CD14-positive monocyte (primary cell): Measurements from ENCODE around the gene KIAA0232. TPM values are rescaled to one million over a fixed set of nuclear protein-coding genes. Genes with fewer than 3 reads are reported as not detected.

Experiments
- DNase-seq, 3 donors: peaks; one replicate each; pipeline ENCODE4 v3.0.0-alpha.2; 2011 to 2022
- H2AFZ ChIP-seq: 2 replicates; pipeline ENCODE4 v1.6.0; 2012; ENCODE audit warnings: mild to moderate bottlenecking, low read depth, low read length, inconsistent platforms; ENCODE audit not compliant: insufficient read depth, poor library complexity, severe bottlenecking
- H3K27ac ChIP-seq, 2 donors: 1 replicate in 1 of 2; 2 replicates in 1 of 2; pipeline ENCODE4 v1.5.1; 2012 to 2013; ENCODE audit warnings: low read length in 2 of 2, control low read depth in 1 of 2, inconsistent platforms in 1 of 2, low read depth in 1 of 2, mild to moderate bottlenecking in 1 of 2
- H3K27me3 ChIP-seq, 2 donors: one replicate each; pipeline versions ENCODE4 v1.6.0 to v1.6.1; 2011 to 2013; ENCODE audit warnings: low read length in 2 of 2; ENCODE audit not compliant: control insufficient read depth in 2 of 2, insufficient read depth in 2 of 2
- H3K36me3 ChIP-seq, 2 donors: replicated peaks in 1 of 2; 1 replicate in 1 of 2; 2 replicates in 1 of 2; pipeline versions ENCODE4 v1.5.1 to v1.6.1; 2012 to 2013; ENCODE audit warnings: low read length in 2 of 2, control low read depth in 1 of 2, inconsistent platforms in 1 of 2, mild to moderate bottlenecking in 1 of 2; ENCODE audit not compliant: insufficient read depth in 2 of 2, control insufficient read depth in 1 of 2
- H3K4me1 ChIP-seq, 2 donors: 1 replicate in 1 of 2; 2 replicates in 1 of 2; pipeline versions ENCODE4 v1.5.1 to v1.6.1; 2012 to 2013; ENCODE audit warnings: low read length in 2 of 2, control low read depth in 1 of 2, inconsistent platforms in 1 of 2, mild to moderate bottlenecking in 1 of 2, moderate library complexity in 1 of 2; ENCODE audit not compliant: insufficient read depth in 2 of 2, control insufficient read depth in 1 of 2
- H3K4me2 ChIP-seq: replicated peaks from 2 replicates; pipeline ENCODE3; 2012; ENCODE audit warnings: low read length, moderate library complexity, mild to moderate bottlenecking; ENCODE audit not compliant: poor library complexity, severe bottlenecking; ENCODE audit errors: extremely low read depth
- H3K4me3 ChIP-seq, 3 experiments: fragments of 200-600 bp in 1 of 3; sonication (generic) in 1 of 3; replicated peaks in 1 of 3; 1 replicate in 2 of 3; 2 replicates in 1 of 3; pipeline ENCODE4 v1.5.1; 2011 to 2013; ENCODE audit warnings: low read length in 3 of 3, mild to moderate bottlenecking in 3 of 3, control low read depth in 2 of 3, low read depth in 2 of 3, inconsistent platforms in 1 of 3, moderate library complexity in 1 of 3
- H3K79me2 ChIP-seq: 2 replicates; pipeline ENCODE4 v1.6.0; 2012; ENCODE audit warnings: mild to moderate bottlenecking, control low read depth, inconsistent platforms, low read length, moderate library complexity; ENCODE audit not compliant: insufficient read depth
- H3K9ac ChIP-seq: 2 replicates; pipeline ENCODE4 v1.6.0; 2017; ENCODE audit warnings: low read length, mild to moderate bottlenecking; ENCODE audit not compliant: insufficient read depth, poor library complexity, severe bottlenecking
- H3K9me3 ChIP-seq, 2 donors: replicated peaks in 1 of 2; 1 replicate in 1 of 2; 2 replicates in 1 of 2; pipeline versions ENCODE4 v1.5.1 to v1.6.1; 2012 to 2013; ENCODE audit warnings: low read length in 2 of 2, control low read depth in 1 of 2; ENCODE audit not compliant: control insufficient read depth in 1 of 2, insufficient read depth in 1 of 2
- H4K20me1 ChIP-seq: 2 replicates; pipeline ENCODE4 v1.6.0; 2012; ENCODE audit warnings: mild to moderate bottlenecking, low read length, control low read depth, moderate library complexity; ENCODE audit not compliant: insufficient read depth
- H3K27ac Mint-ChIP-seq, 7 donors: one replicate each; pipeline ENCODE4 v1.8.0; 2020; ENCODE audit warnings: mild to moderate bottlenecking in 7 of 7, mixed read lengths in 7 of 7, moderate library complexity in 6 of 7, inconsistent platforms in 2 of 7
- H3K27me3 Mint-ChIP-seq, 3 donors: one replicate each; pipeline ENCODE4 v1.8.0; 2021 to 2022; ENCODE audit warnings: low read depth in 3 of 3, mild to moderate bottlenecking in 3 of 3, mixed read lengths in 3 of 3, moderate library complexity in 3 of 3, inconsistent platforms in 1 of 3
- H3K36me3 Mint-ChIP-seq, 2 donors: one replicate each; pipeline ENCODE4 v1.8.0; 2020; ENCODE audit warnings: mixed read lengths in 2 of 2, inconsistent platforms in 1 of 2, mild to moderate bottlenecking in 1 of 2
- H3K4me1 Mint-ChIP-seq: one replicate; pipeline ENCODE4 v1.8.0; 2020; ENCODE audit warnings: mild to moderate bottlenecking, mixed read lengths
- H3K4me3 Mint-ChIP-seq, 2 donors: one replicate each; pipeline ENCODE4 v1.8.0; 2020; ENCODE audit warnings: mild to moderate bottlenecking in 2 of 2, mixed read lengths in 2 of 2, moderate library complexity in 1 of 2
- H3K9me3 Mint-ChIP-seq, 7 donors: one replicate each; pipeline ENCODE4 v1.8.0; 2020 to 2022; ENCODE audit warnings: mixed read lengths in 7 of 7, mild to moderate bottlenecking in 6 of 7, moderate library complexity in 6 of 7, inconsistent platforms in 2 of 7
- WGBS: methylation state at CpG from one replicate; pipeline ENCODE4 v1.1.5; 2013; ENCODE audit warnings: missing lambda C conversion rate; ENCODE audit not compliant: insufficient coverage; 5-methylcytosine and 5-hydroxymethylcytosine counted together
- intact Hi-C, 2 donors: fragments of 100-400 bp; cut with micrococcal nuclease; formaldehyde crosslinking; loops; one replicate each; pipeline versions ENCODE4 v1.15.0 to v1.15.1; 2023
- polyA plus RNA-seq, 3 donors: library from polyadenylated mRNA; depleted of rRNA in 1 of 3; unstranded in 2 of 3; stranded (reverse) in 1 of 3; fragments of 300-500 nt in 2 of 3; fragments of >200 nt in 1 of 3; fragmentation: Illumina TruSeq in 2 of 3; gene quantifications; 1 replicate in 2 of 3; 2 replicates in 1 of 3; pipeline ENCODE4 v1.2.3, GENCODE V29; 2012 to 2021
- TF ChIP-seq, protein P1 (sequence below): fragments of 200-600 bp; IDR thresholded peaks from one replicate; pipeline ENCODE4 v1.8.0; 2022; ENCODE audit warnings: antibody characterized with exemption, mild to moderate bottlenecking

Gene KIAA0232
- polyA plus RNA-seq, 3 donors = 12.3 to 27.3 (median 20.6) TPM

GRCh38 chr4:6917461-6918271, 135.1 kb downstream of the KIAA0232 start:
- H3K27me3 Mint-ChIP-seq = peaks cover 0 to 2% (median 2%) of the 10 kb centered on the region in 3 donors
- intact Hi-C loops = loop anchor here (10.0 kb wide), 2 partner anchors 127 to 147 kb away; partner anchors contain the start of genes GRPEL1 (in 1 of the 2) and TADA2B (in 1 of the 2)
- H3K4me2 ChIP-seq = peak overlapping the region; percentile 69
- peak overlapping the region; percentile 40 to 83 for H3K4me3 Mint-ChIP-seq
- TF ChIP-seq, protein P1, sequence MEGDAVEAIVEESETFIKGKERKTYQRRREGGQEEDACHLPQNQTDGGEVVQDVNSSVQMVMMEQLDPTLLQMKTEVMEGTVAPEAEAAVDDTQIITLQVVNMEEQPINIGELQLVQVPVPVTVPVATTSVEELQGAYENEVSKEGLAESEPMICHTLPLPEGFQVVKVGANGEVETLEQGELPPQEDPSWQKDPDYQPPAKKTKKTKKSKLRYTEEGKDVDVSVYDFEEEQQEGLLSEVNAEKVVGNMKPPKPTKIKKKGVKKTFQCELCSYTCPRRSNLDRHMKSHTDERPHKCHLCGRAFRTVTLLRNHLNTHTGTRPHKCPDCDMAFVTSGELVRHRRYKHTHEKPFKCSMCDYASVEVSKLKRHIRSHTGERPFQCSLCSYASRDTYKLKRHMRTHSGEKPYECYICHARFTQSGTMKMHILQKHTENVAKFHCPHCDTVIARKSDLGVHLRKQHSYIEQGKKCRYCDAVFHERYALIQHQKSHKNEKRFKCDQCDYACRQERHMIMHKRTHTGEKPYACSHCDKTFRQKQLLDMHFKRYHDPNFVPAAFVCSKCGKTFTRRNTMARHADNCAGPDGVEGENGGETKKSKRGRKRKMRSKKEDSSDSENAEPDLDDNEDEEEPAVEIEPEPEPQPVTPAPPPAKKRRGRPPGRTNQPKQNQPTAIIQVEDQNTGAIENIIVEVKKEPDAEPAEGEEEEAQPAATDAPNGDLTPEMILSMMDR = peak; percentile 87
- H3K36me3 Mint-ChIP-seq = peaks cover 11 to 23% of the 10 kb centered on the region in 2 donors
- H3K27me3 ChIP-seq = no peaks in the 10 kb centered on the region
- peaks cover 95% of the 10 kb centered on the region for H4K20me1 ChIP-seq
- peaks cover 95% of the 10 kb centered on the region for H3K79me2 ChIP-seq
- H3K9me3 Mint-ChIP-seq = no peaks in the 10 kb centered on the region
- H3K9ac ChIP-seq = peak overlapping the region; percentile 17
- H3K4me1 ChIP-seq = peaks cover 53 to 59% of the 10 kb centered on the region in 2 donors
- H2AFZ ChIP-seq = no peak overlapping the region
- peaks cover 3 to 9% of the 10 kb centered on the region in 2 donors for H3K36me3 ChIP-seq
- peaks cover 74% of the 10 kb centered on the region for H3K4me1 Mint-ChIP-seq
- peak overlapping the region in 1 of 3 experiments; percentile 55 for H3K4me3 ChIP-seq
- DNase-seq = peak; percentile 81 to 93 (median 90)
- peak overlapping the region; percentile 48 to 77 for H3K27ac ChIP-seq
- H3K27ac Mint-ChIP-seq = peak overlapping the region; percentile 89 to 95 (median 93)
- WGBS = 52% methylated on average over 4 of the region's 18 CpGs
- H3K9me3 ChIP-seq = no peaks in the 10 kb centered on the region

- Mint-ChIP-seq H3K4me1 (peaks cover 70% of the 10 kb centered on the region), H3K4me3 (peak overlapping the region; percentile 40 to 83), H3K27me3 (peaks cover 0 to 2% (median 2%) of the 10 kb centered on the region in 3 donors), H3K27ac (peak overlapping the region; percentile 89 to 95 (median 93)), H3K9me3 (no peaks in the 10 kb centered on the region), H3K36me3 (peaks cover 15 to 30% of the 10 kb centered on the region in 2 donors)
- Histone ChIP-seq H3K79me2 (peaks cover 95% of the 10 kb centered on the region), H3K36me3 (peaks cover 6 to 16% of the 10 kb centered on the region in 2 donors), H3K4me2 (peak overlapping the region; percentile 69), H3K4me1 (peaks cover 51 to 54% of the 10 kb centered on the region in 2 donors), H3K27ac (peak overlapping the region; percentile 48 to 77), H3K9ac (no peak overlapping the region), H3K9me3 (no peaks in the 10 kb centered on the region), H3K27me3 (no peaks in the 10 kb centered on the region), H4K20me1 (peaks cover 95% of the 10 kb centered on the region), H3K4me3 (peak overlapping the region in 1 of 3 experiments; percentile 55), H2AFZ (no peak overlapping the region)
- peak in 2 of 3 donors; percentile 49 to 72 for DNase-seq
- TF ChIP-seq, protein P1 = no peak
- WGBS = 0% methylated on average over 3 of the region's 7 CpGs
- intact Hi-C loops = loop anchor here (10.0 kb wide), 2 partner anchors 126 to 146 kb away; partner anchors contain the start of genes GRPEL1 (in 1 of the 2) and TADA2B (in 1 of the 2)
Measured at GRCh38 chr4:6918338-6918737, 135.8 kb downstream of the KIAA0232 start.
